BJ (cell line): Measurements from ENCODE around the gene SLC2A14. TPM values are rescaled to one million over a fixed set of nuclear protein-coding genes. Genes with fewer than 3 reads are reported as not detected.
A peak's percentile ranks its signal among the peaks of the same experiment; 100 is the strongest.
"Not testable (repeated sequence)": the region's sequence is repeated elsewhere in the genome, so short reads cannot be mapped to it uniquely, and the experiment has no call there.

Experiments used
- CTCF ChIA-PET: fragments of 350-600 bp; formaldehyde crosslinking; extraction: SDS; loops from one replicate; lab custom pipeline; 2021; ENCODE audit warnings: antibody characterized with exemption, inconsistent platforms; lab: Yijun Ruan, JAX
- POLR2A ChIA-PET: fragments of 300-600 bp; sonication (Branson Sonifier 250); formaldehyde crosslinking; extraction: SDS; loops from one replicate; lab custom pipeline; 2021; ENCODE audit warnings: antibody characterized with exemption; lab: Charles Lee
- DNase-seq: peaks from one replicate; pipeline ENCODE4 v3.0.0-alpha.2; 2011; ENCODE audit warnings: low read depth
- H3K27me3 ChIP-seq: 2 replicates; pipeline ENCODE4 v1.6.0; 2011; ENCODE audit warnings: low read length; ENCODE audit not compliant: control insufficient read depth, insufficient read depth
- H3K36me3 ChIP-seq: 2 replicates; pipeline ENCODE4 v1.5.1; 2011; ENCODE audit warnings: low read length; ENCODE audit not compliant: control insufficient read depth, insufficient read depth
- H3K4me3 ChIP-seq: 2 replicates; pipeline ENCODE4 v1.5.1; 2011; ENCODE audit warnings: low read depth, mild to moderate bottlenecking, control low read depth, low read length
- polyA plus RNA-seq: library from polyadenylated mRNA; depleted of rRNA; stranded (reverse); fragments of >200 nt; gene quantifications from 2 replicates; pipeline ENCODE4 v1.2.3, GENCODE V29; 2011
- TF ChIP-seq, protein P1 (sequence below): IDR thresholded peaks from 2 replicates; pipeline ENCODE4 v1.5.1; 2011; ENCODE audit warnings: low read depth, mild to moderate bottlenecking, control low read depth, inconsistent platforms, low read length, moderate library complexity; ENCODE audit not compliant: insufficient read depth

SLC2A14 gene
- polyA plus RNA-seq, 1 experiment: not detected

DNA sequence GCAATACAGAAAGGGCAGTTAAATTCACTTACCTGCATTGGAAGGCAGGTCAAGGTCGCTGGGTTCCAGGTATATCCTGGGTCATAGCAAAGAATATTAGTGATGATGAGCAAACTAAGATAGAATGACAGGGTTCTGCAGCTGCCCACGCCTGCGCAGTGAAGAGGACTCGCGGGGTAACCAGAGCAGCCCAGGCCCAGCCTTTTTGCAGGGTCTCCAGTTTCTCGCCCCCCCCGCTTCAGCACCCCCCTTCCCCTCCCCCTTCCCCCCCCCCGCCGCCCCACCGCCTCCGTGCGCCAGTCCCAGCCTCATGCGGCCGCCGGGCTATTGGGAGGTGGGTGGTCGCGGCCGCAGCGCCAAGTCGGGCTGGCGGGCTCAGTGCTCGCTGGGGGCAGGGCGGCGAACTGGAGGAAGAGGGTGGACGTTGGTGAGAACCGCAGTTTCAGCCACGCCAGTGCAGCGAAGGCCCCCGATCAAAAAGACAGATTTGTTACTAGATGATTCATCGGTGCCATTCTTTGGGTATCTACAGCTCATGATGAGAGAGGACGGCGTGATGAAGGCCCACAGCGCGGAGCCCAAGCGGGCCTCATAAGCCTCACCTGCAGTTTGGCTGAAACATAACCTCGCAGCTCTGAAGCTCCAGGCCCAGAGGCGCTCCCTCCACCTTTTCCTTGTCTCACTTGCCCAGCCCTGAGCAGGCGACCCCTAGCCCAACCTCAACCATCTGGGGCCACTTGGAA lies 43.1 kb upstream of the SLC2A14 start:
- Histone ChIP-seq H3K27me3 (no peaks in the 10 kb centered on the region), H3K36me3 (no peaks in the 10 kb centered on the region), H3K4me3 (peak overlapping the region; percentile 18)
- DNase-seq: no peak
- TF ChIP-seq, protein P1, sequence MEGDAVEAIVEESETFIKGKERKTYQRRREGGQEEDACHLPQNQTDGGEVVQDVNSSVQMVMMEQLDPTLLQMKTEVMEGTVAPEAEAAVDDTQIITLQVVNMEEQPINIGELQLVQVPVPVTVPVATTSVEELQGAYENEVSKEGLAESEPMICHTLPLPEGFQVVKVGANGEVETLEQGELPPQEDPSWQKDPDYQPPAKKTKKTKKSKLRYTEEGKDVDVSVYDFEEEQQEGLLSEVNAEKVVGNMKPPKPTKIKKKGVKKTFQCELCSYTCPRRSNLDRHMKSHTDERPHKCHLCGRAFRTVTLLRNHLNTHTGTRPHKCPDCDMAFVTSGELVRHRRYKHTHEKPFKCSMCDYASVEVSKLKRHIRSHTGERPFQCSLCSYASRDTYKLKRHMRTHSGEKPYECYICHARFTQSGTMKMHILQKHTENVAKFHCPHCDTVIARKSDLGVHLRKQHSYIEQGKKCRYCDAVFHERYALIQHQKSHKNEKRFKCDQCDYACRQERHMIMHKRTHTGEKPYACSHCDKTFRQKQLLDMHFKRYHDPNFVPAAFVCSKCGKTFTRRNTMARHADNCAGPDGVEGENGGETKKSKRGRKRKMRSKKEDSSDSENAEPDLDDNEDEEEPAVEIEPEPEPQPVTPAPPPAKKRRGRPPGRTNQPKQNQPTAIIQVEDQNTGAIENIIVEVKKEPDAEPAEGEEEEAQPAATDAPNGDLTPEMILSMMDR: no peak
- ChIA-PET CTCF (no interaction called here), POLR2A (interaction anchor here (0.5 to 0.6 kb wide), 2 partner anchors 21 to 112 kb away, joined by 7 to 21 read pairs; no protein-coding TSS in a partner anchor)

DNA sequence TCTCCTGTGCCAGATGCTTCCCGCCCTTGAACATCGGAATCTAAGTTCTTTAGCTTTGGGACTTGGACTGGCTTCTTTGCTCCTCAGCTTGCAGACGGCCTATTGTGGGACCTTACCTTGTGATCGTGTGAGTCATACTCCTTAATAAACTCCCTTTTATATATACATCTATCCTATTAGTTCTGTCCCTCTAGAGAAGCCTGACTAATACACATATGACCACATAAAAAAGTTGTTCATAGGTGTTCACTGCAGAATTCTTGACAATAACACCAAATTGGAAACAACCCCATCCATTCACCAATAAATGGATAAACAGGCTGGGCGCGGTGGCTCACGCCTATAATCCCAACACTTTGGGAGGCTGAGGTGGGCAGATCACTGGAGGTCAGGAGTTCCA lies 37.4 kb upstream of the SLC2A14 start:
- POLR2A ChIA-PET, DNase-seq: not testable (repeated sequence)

DNA sequence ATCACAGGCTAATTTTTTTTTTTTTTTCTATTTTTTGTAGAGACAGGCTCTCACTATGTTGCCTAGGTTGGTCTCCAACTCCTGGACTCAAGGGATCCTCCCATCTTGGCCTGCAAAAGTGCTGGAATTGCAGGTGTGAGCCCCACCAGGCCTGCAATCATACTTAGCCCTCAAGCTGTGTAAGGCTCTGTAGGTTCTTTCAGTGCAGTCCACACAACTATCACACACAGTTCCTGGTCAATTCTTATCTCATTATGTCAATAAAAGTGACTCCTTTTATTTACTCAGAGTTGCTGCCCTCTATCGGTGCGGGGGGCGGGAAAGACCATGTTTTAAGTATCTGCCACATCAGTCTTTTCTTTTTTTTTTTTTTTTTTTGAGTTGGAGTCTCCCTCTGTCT lies 34.3 kb upstream of the SLC2A14 start:
- Histone ChIP-seq H3K27me3 (no peaks in the 10 kb centered on the region), H3K36me3 (no peaks in the 10 kb centered on the region), H3K4me3 (no peak overlapping the region)
- DNase-seq: no peak
- POLR2A ChIA-PET: no interaction called here
- CTCF ChIA-PET: interaction anchor here (1.6 to 1.7 kb wide), 2 partner anchors 44 to 53 kb away, joined by 4 read pairs; no protein-coding TSS in a partner anchor
- TF ChIP-seq, protein P1: peak; percentile 36

More for the DNA sequence above, 37.4 kb upstream of the SLC2A14 start:
- not testable (repeated sequence) for H3K4me3 ChIP-seq, H3K27me3 ChIP-seq, H3K36me3 ChIP-seq
- CTCF ChIA-PET: interaction anchor here (1.2 kb wide), 1 partner anchor 85 kb away, joined by 3 read pairs; no protein-coding TSS in a partner anchor

DNA sequence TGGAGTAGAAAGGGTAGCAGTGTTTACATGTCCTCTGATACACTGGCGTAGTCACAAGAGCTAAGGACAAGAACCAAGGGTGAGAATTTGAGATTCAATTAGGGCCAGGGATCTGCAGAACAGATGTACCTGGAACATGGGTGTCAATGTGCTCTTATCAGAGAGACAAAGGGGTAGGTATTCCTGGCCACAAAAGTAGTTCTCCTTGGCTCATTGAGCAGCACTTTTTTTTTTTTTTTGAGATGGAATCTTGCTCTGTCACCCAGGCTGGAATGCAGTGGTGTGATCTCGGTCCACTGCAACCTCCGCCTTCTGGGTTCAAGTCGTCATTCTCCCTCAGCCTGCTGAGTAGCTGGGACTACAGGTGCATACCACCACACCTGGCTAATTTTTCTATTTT lies 33.6 kb upstream of the SLC2A14 start:
- POLR2A ChIA-PET, DNase-seq, H3K27me3 ChIP-seq, H3K4me3 ChIP-seq, H3K36me3 ChIP-seq: not testable (repeated sequence)
- CTCF ChIA-PET: interaction anchor here (1.1 to 1.7 kb wide), 5 partner anchors 43 to 101 kb away, joined by 3 to 8 read pairs (median 4); no protein-coding TSS in a partner anchor

DNA sequence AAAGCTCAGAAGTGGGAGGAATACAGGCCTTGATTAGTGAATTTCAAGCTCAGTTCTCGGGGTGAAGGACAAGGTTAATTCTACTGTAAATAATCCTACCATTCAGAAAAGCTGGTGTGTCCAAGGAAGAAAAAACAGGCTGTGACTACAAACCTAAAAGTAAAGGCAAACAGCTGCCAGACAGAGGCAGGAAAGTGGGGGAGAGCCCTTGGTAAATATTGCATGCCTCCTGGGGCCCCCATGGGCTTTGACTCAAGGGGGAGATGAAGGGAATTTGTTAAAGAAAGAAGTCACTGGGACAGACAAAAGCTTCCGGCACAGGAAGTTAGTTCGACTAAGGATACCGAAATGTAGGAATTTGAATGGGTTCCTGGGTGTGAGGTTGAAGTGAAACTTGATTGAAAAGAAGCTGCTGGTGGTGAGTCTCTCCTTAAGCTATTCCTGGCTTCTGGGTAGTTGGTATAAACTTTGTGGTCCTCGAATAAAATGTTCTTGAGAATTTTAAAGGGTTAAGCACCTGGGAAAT lies 32.9 kb upstream of the SLC2A14 start:
- H3K4me3 ChIP-seq, H3K27me3 ChIP-seq, H3K36me3 ChIP-seq, POLR2A ChIA-PET, DNase-seq: not testable (repeated sequence)
- CTCF ChIA-PET: interaction anchor here (1.0 to 1.6 kb wide), 5 partner anchors 46 to 127 kb away, joined by 3 to 8 read pairs (median 3); no protein-coding TSS in a partner anchor

DNA sequence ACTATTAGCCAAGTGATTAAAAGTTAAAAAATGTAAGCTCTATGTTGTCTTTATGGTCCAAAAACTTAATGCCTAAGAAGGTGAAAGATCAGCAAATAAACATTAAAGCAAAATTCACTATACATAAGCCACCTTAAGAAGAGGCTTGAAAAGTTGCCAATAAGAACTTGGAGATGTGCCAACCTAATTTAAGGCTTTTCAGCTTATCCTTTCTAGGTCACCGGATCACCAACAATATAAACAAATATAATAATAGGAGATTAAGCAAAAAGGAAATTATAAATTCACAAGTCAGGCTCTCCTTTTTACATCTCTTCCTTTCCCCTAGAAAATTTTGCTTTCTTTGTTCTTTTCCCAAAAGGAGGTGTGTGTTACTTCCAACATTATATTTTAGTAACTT lies 32.4 kb upstream of the SLC2A14 start:
- TF ChIP-seq, protein P1: no peak
- H3K27me3 ChIP-seq: no peaks in the 10 kb centered on the region
- ChIA-PET CTCF (interaction anchor here (1.0 to 1.6 kb wide), 5 partner anchors 45 to 127 kb away, joined by 3 to 8 read pairs (median 3); no protein-coding TSS in a partner anchor), POLR2A (no interaction called here)
- H3K4me3 ChIP-seq: no peak overlapping the region
- no peak for DNase-seq
- no peaks in the 10 kb centered on the region for H3K36me3 ChIP-seq

DNA sequence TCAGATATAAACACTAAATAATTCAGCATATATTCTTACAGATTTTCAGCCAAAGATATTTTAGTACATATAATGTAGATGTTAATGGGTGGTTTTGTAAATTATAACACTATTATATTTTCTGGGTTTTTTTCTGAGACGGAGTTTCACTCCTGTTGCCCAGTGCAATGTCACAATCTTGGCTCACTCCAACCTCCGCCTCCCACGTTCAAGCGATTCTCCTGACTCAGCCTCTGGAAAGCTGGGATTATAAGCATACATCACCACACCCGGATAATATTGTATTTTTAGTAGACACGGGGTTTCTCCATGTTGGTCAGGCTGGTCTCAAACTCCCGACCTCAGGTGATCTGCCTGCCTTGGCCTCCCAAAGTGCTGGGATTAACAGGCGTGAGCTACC lies 29.7 kb upstream of the SLC2A14 start:
- CTCF ChIA-PET, DNase-seq: not testable (repeated sequence)

More for the DNA sequence above, 29.7 kb upstream of the SLC2A14 start:
- POLR2A ChIA-PET, H3K27me3 ChIP-seq, H3K36me3 ChIP-seq, H3K4me3 ChIP-seq: not testable (repeated sequence)
